K562 (cell line): ENCODE results near the gene SLC22A6. TPM values are rescaled to one million over a fixed set of nuclear protein-coding genes. Genes with fewer than 3 reads are reported as not detected.
A peak's percentile ranks its signal among the peaks of the same experiment; 100 is the strongest.

ENCODE experiments used
- CTBP1 ChIP-seq: fragments of 450-650 bp; IDR thresholded peaks from 2 replicates; pipeline ENCODE4 v1.6.1; 2016; ENCODE audit warnings: borderline replicate concordance
- CTCF ChIP-seq, 3 experiments: IDR thresholded peaks in 2 of 3; conservative IDR thresholded peaks in 1 of 3; 2 replicates each; pipeline ENCODE4 v1.5.1; 2011 to 2012; ENCODE audit warnings: low read length in 3 of 3, mild to moderate bottlenecking in 3 of 3, control low read depth in 2 of 3, improper control_type of control experiment in 1 of 3, inconsistent platforms in 1 of 3, low read depth in 1 of 3, mixed read lengths in 1 of 3, moderate library complexity in 1 of 3; ENCODE audit not compliant: insufficient read depth in 2 of 3
- E2F6 ChIP-seq, 2 experiments: IDR thresholded peaks; 2 replicates each; pipeline ENCODE4 v1.6.1; 2011; ENCODE audit warnings: borderline replicate concordance in 1 of 2, control low read depth in 1 of 2, low read depth in 1 of 2, low read length in 1 of 2, mild to moderate bottlenecking in 1 of 2, mixed read lengths in 1 of 2, moderate library complexity in 1 of 2; ENCODE audit not compliant: insufficient read depth in 1 of 2, insufficient read length in 1 of 2, poor library complexity in 1 of 2, severe bottlenecking in 1 of 2; ENCODE audit errors: extremely low read depth in 1 of 2
- ESRRA ChIP-seq: fragments of 450-650 bp; IDR thresholded peaks from 2 replicates; pipeline ENCODE4 v1.6.1; 2014; ENCODE audit warnings: low read depth, mild to moderate bottlenecking, moderate library complexity, borderline replicate concordance
- GTF2F1 ChIP-seq: IDR thresholded peaks from 2 replicates; pipeline ENCODE4 v1.6.1; 2011; ENCODE audit warnings: low read depth, low read length, improper control_type of control experiment
- JUND ChIP-seq, 2 experiments: IDR thresholded peaks; 2 replicates in 1 of 2; 3 replicates in 1 of 2; pipeline ENCODE4 v1.6.1; 2011; ENCODE audit warnings: borderline replicate concordance in 2 of 2, low read depth in 2 of 2, low read length in 2 of 2, improper control_type of control experiment in 1 of 2, missing biosample characterization in 1 of 2, missing genetic modification characterization in 1 of 2, missing genetic modification reagents in 1 of 2
- KLF10 ChIP-seq: fragments of 250-450 bp; sonication (Bioruptor Pico); IDR thresholded peaks from 2 replicates; pipeline ENCODE4 v1.6.1; 2021; ENCODE audit warnings: matching md5 sums
- MAZ ChIP-seq, 2 experiments: fragments of 450-650 bp in 1 of 2; sonication (generic) in 1 of 2; formaldehyde crosslinking; IDR thresholded peaks in 1 of 2; conservative IDR thresholded peaks in 1 of 2; 2 replicates each; pipeline versions ENCODE4 v1.4.0 to v1.5.0; 2020; ENCODE audit warnings: mild to moderate bottlenecking in 1 of 2, missing genetic modification reagents in 1 of 2
- MBD1 ChIP-seq: fragments of 250-450 bp; sonication (Bioruptor Pico); IDR thresholded peaks from 2 replicates; pipeline ENCODE4 v1.8.0; 2022; ENCODE audit warnings: inconsistent platforms
- NCOA2 ChIP-seq, 2 experiments: fragments of 450-650 bp; IDR thresholded peaks; 2 replicates each; pipeline ENCODE4 v1.6.1; 2018; ENCODE audit warnings: mild to moderate bottlenecking in 2 of 2, moderate library complexity in 1 of 2; ENCODE audit not compliant: partially characterized antibody in 2 of 2
- SPI1 ChIP-seq: IDR thresholded peaks from 2 replicates; pipeline ENCODE4 v1.6.1; 2011; ENCODE audit warnings: low read depth, low read length, control low read depth, borderline replicate concordance
- TFAP4 ChIP-seq: sonication (generic); formaldehyde crosslinking; IDR thresholded peaks from 2 replicates; pipeline ENCODE4 v1.8.0; 2022; ENCODE audit warnings: missing genetic modification reagents, mild to moderate bottlenecking, moderate library complexity, borderline replicate concordance
- UBTF ChIP-seq, 2 experiments: IDR thresholded peaks; 2 replicates each; pipeline ENCODE4 v1.6.1; 2012; ENCODE audit warnings: improper control_type of control experiment in 2 of 2, low read depth in 2 of 2, low read length in 2 of 2, borderline replicate concordance in 1 of 2
- YY1 ChIP-seq, 3 experiments: IDR thresholded peaks; 2 replicates each; pipeline ENCODE4 v1.6.1; 2011; ENCODE audit warnings: low read length in 2 of 3, mild to moderate bottlenecking in 2 of 3, moderate library complexity in 2 of 3, borderline replicate concordance in 1 of 3, control low read depth in 1 of 3, low read depth in 1 of 3; ENCODE audit not compliant: insufficient read depth in 3 of 3, insufficient replicate concordance in 2 of 3, control insufficient read depth in 1 of 3, insufficient read length in 1 of 3; ENCODE audit errors: extremely low read depth in 1 of 3
- polyA plus RNA-seq, 8 experiments: library from polyadenylated mRNA; depleted of rRNA in 4 of 8; stranded (reverse) in 5 of 8; unstranded in 3 of 8; fragments of >200 nt; fragmentation: Nextera tagmentation in 2 of 8; fragmentation: Illumina TruSeq in 1 of 8; extraction: Ambion mirVana in 2 of 8; extraction: Trizol in 1 of 8; gene quantifications; 2 replicates each; pipeline versions ENCODE4 v1.2.1 to v1.2.3, GENCODE V29; 2011 to 2014; ENCODE audit warnings: inconsistent platforms in 1 of 8, missing spikeins in 1 of 8
- total RNA-seq, 7 experiments: library from RNA; depleted of rRNA in 6 of 7; stranded (reverse); fragments of >200 nt in 6 of 7; fragmentation: Illumina TruSeq in 2 of 7; extraction: Trizol in 2 of 7; gene quantifications; 2 replicates each; pipeline versions ENCODE4 v1.2.1 to v1.2.3, GENCODE V29; 2011 to 2021; ENCODE audit warnings: low replicate concordance in 1 of 7

The SLC22A6 gene
- total and polyA plus RNA-seq, 9 of the 15 experiments (the other 6 are each of a cell fraction or from before 2014, with no cell fraction given), result not detected

- peak; percentile 95 to 99 (median 98) for TF ChIP-seq CTCF (IDR thresholded peaks at IDR 0.05 in 2 of 3, conservative IDR thresholded peaks at IDR 0.05 in 1 of 3; ENCODE audit: insufficient read depth in 2 of 3, low read depth in 1 of 3, low read length in 3 of 3)
- no peak for TF ChIP-seq NCOA2 (IDR thresholded peaks at IDR 0.05; ENCODE audit: partially characterized antibody in 2 of 2)
- peak; percentile 32; the same call in 1 of the 2 replicates for TF ChIP-seq ESRRA
- no peak for TF ChIP-seq GTF2F1
- no peak for TF ChIP-seq MBD1
- 0 out of 4 replicates have a peak, but pooled peaks of 1 of the 2 experiments have one; percentile 24 for TF ChIP-seq MAZ (CRISPR knock-in tag; conservative IDR thresholded peaks at IDR 0.05 in 1 of 2, IDR thresholded peaks at IDR 0.05 in 1 of 2)
- TF ChIP-seq TFAP4 (CRISPR knock-in tag), result peak; percentile 48; the same call in 1 of the 2 replicates
- no peak for TF ChIP-seq KLF10 (CRISPR knock-in tag)
- TF ChIP-seq YY1 (IDR thresholded peaks at IDR 0.05; ENCODE audit: borderline replicate concordance in 1 of 3, control insufficient read depth in 1 of 3, extremely low read depth in 1 of 3, insufficient read depth in 3 of 3, insufficient read length in 1 of 3, insufficient replicate concordance in 2 of 3, low read depth in 1 of 3, low read length in 2 of 3), result peak in 1 of 3 experiments; percentile 16
- peak; percentile 42; the same call in 1 of the 2 replicates for TF ChIP-seq JUND (IDR thresholded peaks at IDR 0.05; ENCODE audit: borderline replicate concordance, low read depth, low read length)
- TF ChIP-seq JUND (tag; IDR thresholded peaks at IDR 0.05; ENCODE audit: borderline replicate concordance, low read depth, low read length), result no peak
- no peak for TF ChIP-seq E2F6 (IDR thresholded peaks at IDR 0.05; ENCODE audit: borderline replicate concordance in 1 of 2, extremely low read depth in 1 of 2, insufficient read depth in 1 of 2, insufficient read length in 1 of 2, low read depth in 1 of 2, low read length in 1 of 2, poor library complexity in 1 of 2, severe bottlenecking in 1 of 2)
- 0 out of 2 replicates have a peak, but pooled peaks have one; percentile 6 for TF ChIP-seq SPI1
- TF ChIP-seq UBTF (IDR thresholded peaks at IDR 0.05; ENCODE audit: borderline replicate concordance in 1 of 2, low read depth in 2 of 2, low read length in 2 of 2), result 0 out of 4 replicates have a peak, but pooled peaks of 1 of the 2 experiments have one; percentile 62
- peak; percentile 37; the same call in 1 of the 2 replicates for TF ChIP-seq CTBP1
Observed at GRCh38 chr11:63023841-63024648, 39.3 kb upstream of the SLC22A6 start (continued).
